Heart right ventricle (tissue), 16 donors: Measurements from ENCODE around the gene CLCN2. TPM values are rescaled to one million over a fixed set of nuclear protein-coding genes. Genes with fewer than 3 reads are reported as not detected.

Source experiments
- ATAC-seq, 8 donors: fragments of 200-7000 bp; cut with Tn5 transposase; one replicate each; pipeline ENCODE4 v1.9.1; 2020; ENCODE audit warnings: mild to moderate bottlenecking in 8 of 8, moderate library complexity in 8 of 8, moderate number of reproducible peaks in 1 of 8
- DNase-seq, 2 donors: peaks; one replicate each; pipeline ENCODE4 v3.0.0-alpha.2; 2020
- H3K27ac ChIP-seq, 10 donors: fragments of 200-600 bp; sonication (generic) in 2 of 10; one replicate each; pipeline versions ENCODE4 v1.5.0 to v1.8.0; 2020 to 2022; ENCODE audit warnings: mild to moderate bottlenecking in 3 of 10
- H3K27me3 ChIP-seq, 7 donors: fragments of 200-600 bp; one replicate each; pipeline ENCODE4 v1.8.0; 2021 to 2022; ENCODE audit warnings: mild to moderate bottlenecking in 2 of 7
- H3K36me3 ChIP-seq, 9 donors: fragments of 200-600 bp; sonication (generic) in 1 of 9; one replicate each; pipeline versions ENCODE4 v1.5.0 to v1.8.0; 2020 to 2022; ENCODE audit warnings: mild to moderate bottlenecking in 2 of 9
- H3K4me1 ChIP-seq, 9 donors: fragments of 200-600 bp; sonication (generic) in 1 of 9; one replicate each; pipeline versions ENCODE4 v1.5.0 to v1.8.0; 2020 to 2022; ENCODE audit warnings: mild to moderate bottlenecking in 4 of 9
- H3K4me3 ChIP-seq, 10 donors: fragments of 200-600 bp; sonication (generic) in 2 of 10; one replicate each; pipeline versions ENCODE4 v1.5.0 to v1.8.0; 2020 to 2022; ENCODE audit warnings: mild to moderate bottlenecking in 7 of 10, moderate library complexity in 2 of 10
- H3K9me3 ChIP-seq, 11 donors: fragments of 200-600 bp in 10 of 11; sonication (generic) in 2 of 11; one replicate each; pipeline versions ENCODE4 v1.5.0 to v1.8.0; 2013 to 2022; ENCODE audit warnings: mild to moderate bottlenecking in 2 of 11, control low read depth in 1 of 11, moderate library complexity in 1 of 11
- WGBS, 2 donors: extraction: QIAGEN DNeasy Blood & Tissue Kit; methylation state at CpG; one replicate each; pipeline ENCODE4 v1.1.7; 2013; ENCODE audit warnings: inconsistent platforms in 1 of 2; 5-methylcytosine and 5-hydroxymethylcytosine counted together
- intact Hi-C, 10 donors: fragments of 100-400 bp; cut with DNase I; formaldehyde crosslinking; loops; one replicate each; pipeline versions ENCODE4 v1.11.1 to v1.14.2; 2022
- polyA plus RNA-seq, 2 donors: library from polyadenylated mRNA; stranded (reverse); fragments of 200-250 nt; gene quantifications; one replicate each; pipeline ENCODE4 v1.2.3, GENCODE V29; 2013
- total RNA-seq, 10 donors: library from RNA; stranded (reverse); fragmentation: NEBNext Ultra II Directional in 3 of 10; extraction: Animal tissue kit (Norgen Biotek cat#: 25700) in 3 of 10; gene quantifications; one replicate each; pipeline versions ENCODE4 v1.2.1 to v1.2.4, GENCODE V29; 2021 to 2023
- TF ChIP-seq, protein P1 (sequence below), 9 donors: fragments of 200-600 bp; sonication (generic) in 2 of 9; IDR thresholded peaks; one replicate each; pipeline versions ENCODE4 v1.5.0 to v1.8.0; 2021 to 2022; ENCODE audit warnings: antibody characterized with exemption in 9 of 9, mild to moderate bottlenecking in 5 of 9, moderate library complexity in 1 of 9
- donor health status: Arrhythmogenic right ventricular cardiomyopathy.
- donor health status: ischemic (EF 13 %, LVEDD 7.1; RV severe dilation, severe dysfunction).
- donor health status: healthy with polysubstance abuse.
- donor health status: DM: no; HTN: yes; CAD: no.
- donor health status: DM: no; HTN: no; CAD: no.
- donor health status: ischemic (EF 25% LVEDD 6.9; RV normal size, moderate dysfunction).
- donor health status: ischemic (EF 25% LVEDD 5.7; RV mildly dilated, moderate dysfunction).
- donor health status: healthy.
- donor health status: DM: yes; HTN: yes; CAD: no.
- donor health status: Ischemic cardiomyopathy.
- donor health status: ischemic (EF 35%, LVEDD 5.7; RV mildly dilated, moderate dysfunction).
- donor health status: nonischemic (EF 11% LVEDD 7.7; RV severe dilation, severe dysfunction).
- donor health status: DM: yes; HTN: yes; CAD: no.
- donor health status: PGD.
- donor health status: ischemic (EF 29% LVEDD 5.4; RV normal size, mild dysfunction).
- donor health status: nonischemic (EF 23%, LVEDD 6.1; RV moderate dilation, normal function).

The CLCN2 gene
- total and polyA plus RNA-seq, 12 donors: 1.3 to 8.4 (median 2.4) TPM

DNA sequence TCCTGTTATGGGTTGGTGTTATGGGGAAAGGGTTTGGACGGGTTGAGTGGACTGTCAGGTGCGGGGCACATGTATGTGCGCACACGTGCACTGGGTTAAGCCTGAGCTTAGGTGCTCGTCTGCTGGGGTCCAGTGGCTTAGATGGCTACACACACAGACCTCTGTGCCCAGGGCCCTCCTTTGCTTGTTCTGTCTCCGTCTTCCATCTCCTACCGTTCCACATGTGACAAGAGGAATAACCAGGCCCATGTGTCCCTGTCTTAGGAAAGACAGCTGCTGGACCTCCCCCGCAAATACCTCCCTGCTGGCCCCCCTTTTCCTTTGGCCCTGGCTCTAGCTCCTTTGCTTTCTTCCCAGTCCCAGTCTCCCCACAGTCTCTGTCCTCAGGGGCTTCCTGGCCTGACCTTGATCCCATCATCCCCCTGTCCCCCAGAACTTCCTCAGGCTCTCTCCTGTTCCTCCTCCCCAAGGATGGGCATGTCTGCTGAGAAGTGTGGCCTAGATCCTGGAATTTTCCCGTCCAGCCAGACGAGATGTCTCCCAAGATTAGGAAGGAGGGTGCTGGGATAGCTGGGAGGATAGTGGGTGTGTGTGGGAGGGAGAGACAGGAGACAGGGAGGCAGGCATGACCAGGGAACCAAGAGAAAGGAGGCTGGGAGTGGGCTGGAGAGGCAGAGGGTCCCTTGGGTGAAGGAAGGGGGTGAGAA, 17.4 kb upstream of the CLCN2 start:
- no peaks in the 10 kb centered on the region for H3K9me3 ChIP-seq
- peaks cover 0 to 10% (median 0%) of the 10 kb centered on the region in 9 donors for H3K36me3 ChIP-seq
- peaks cover 7 to 40% (median 21%) of the 10 kb centered on the region in 9 donors for H3K4me1 ChIP-seq
- peaks cover 5 to 74% (median 62%) of the 10 kb centered on the region in 7 donors for H3K27me3 ChIP-seq
- intact Hi-C loops: loop anchor here in 8 of 10 donors (5.0 to 10.0 kb wide), 5 partner anchors 136 to 406 kb away; no protein-coding TSS in a partner anchor
- 67 to 71% methylated on average over 10 of the region's 10 CpGs for WGBS, 2 donors
- DNase-seq: no peak
- H3K27ac ChIP-seq: peak overlapping the region; percentile 50 to 83 (median 70)
- TF ChIP-seq, protein P1, sequence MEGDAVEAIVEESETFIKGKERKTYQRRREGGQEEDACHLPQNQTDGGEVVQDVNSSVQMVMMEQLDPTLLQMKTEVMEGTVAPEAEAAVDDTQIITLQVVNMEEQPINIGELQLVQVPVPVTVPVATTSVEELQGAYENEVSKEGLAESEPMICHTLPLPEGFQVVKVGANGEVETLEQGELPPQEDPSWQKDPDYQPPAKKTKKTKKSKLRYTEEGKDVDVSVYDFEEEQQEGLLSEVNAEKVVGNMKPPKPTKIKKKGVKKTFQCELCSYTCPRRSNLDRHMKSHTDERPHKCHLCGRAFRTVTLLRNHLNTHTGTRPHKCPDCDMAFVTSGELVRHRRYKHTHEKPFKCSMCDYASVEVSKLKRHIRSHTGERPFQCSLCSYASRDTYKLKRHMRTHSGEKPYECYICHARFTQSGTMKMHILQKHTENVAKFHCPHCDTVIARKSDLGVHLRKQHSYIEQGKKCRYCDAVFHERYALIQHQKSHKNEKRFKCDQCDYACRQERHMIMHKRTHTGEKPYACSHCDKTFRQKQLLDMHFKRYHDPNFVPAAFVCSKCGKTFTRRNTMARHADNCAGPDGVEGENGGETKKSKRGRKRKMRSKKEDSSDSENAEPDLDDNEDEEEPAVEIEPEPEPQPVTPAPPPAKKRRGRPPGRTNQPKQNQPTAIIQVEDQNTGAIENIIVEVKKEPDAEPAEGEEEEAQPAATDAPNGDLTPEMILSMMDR (IDR thresholded peaks at IDR 0.05): no peak
- ATAC-seq: peak in 5 of 8 donors; percentile 1 to 32 (median 10)
- peak overlapping the region in 6 of 10 donors; percentile 13 to 56 (median 44) for H3K4me3 ChIP-seq

DNA sequence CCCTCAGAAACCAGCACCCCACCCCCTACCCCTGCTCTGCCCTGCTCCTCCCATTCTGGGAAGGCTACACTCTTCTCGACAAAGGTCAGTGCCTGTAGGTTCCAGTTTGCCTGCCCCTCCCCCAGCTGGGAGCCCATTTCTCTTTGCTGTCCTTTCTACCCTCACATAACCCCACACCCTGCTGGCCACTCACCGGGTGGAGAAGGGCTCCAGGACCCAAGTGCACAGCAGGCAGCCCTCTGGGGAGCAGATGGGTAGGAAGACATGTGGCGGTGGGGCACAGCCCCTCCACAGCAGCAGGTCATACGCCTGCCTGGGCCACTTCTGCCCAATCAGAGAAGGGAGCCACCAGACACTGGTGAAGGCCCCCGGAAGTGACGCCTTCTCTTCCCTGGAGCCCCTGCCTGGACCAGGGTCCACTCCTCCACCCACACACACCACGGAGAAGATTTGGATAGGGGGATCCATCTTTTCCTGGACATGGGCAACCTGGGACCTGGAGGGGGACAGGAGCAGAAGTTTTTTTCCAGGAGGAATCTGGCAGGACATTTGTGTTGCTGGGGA, 16.6 kb upstream of the CLCN2 start, which contains the start of gene THPO:
THPO (minus strand) TSS at position 326 of the 564 bp plus-strand sequence. CDS start 1,948 bp downstream, outside the sequence.
- no peak for DNase-seq

DNA sequence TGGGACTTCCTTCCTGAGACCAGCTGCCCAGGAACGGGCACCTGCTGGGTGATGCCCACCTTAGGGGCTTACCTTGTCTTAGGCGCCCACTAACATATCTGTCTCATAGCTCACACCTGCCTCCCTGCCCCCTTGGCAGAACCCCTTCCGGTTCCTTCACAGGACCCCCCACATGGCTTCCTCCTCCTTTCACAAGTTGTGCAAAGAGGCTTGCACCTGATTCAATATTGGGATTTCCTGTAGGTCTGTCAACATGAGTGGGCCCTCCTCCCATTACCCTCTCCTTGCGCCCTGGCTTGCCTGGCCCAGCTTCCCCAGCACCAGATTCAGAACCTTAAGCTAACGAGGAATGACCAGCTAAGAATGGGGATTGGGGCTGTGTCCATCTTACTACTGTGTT, 16.0 kb upstream of the CLCN2 start:
- Histone ChIP-seq H3K36me3 (no peaks in the 10 kb centered on the region), H3K9me3 (no peaks in the 10 kb centered on the region), H3K4me3 (no peak overlapping the region), H3K27me3 (peaks cover 5 to 67% (median 53%) of the 10 kb centered on the region in 7 donors), H3K4me1 (peaks cover 9 to 47% (median 21%) of the 10 kb centered on the region in 9 donors), H3K27ac (peak overlapping the region in 3 of 10 donors; percentile 19 to 81 (median 64))
- WGBS, 2 donors: 77 to 94% methylated on average over 5 of the region's 5 CpGs
- no peak for ATAC-seq
- intact Hi-C loops: loop anchor here in 8 of 10 donors (5.0 to 10.0 kb wide), 5 partner anchors 137 to 407 kb away; no protein-coding TSS in a partner anchor
- DNase-seq: no peak
- TF ChIP-seq, protein P1 (IDR thresholded peaks at IDR 0.05): no peak

More for the DNA sequence above, 16.6 kb upstream of the CLCN2 start, which contains the start of gene THPO:
- Histone ChIP-seq H3K4me3 (peak within 1 kb of the TSS in 6 of 10 donors; percentile 13 to 56 (median 44)), H3K9me3 (no peaks in the 10 kb centered on the region), H3K27ac (peak within 1 kb of the TSS in 9 of 10 donors; percentile 53 to 83 (median 72)), H3K36me3 (peaks cover 0 to 2% (median 0%) of the 10 kb centered on the region in 9 donors), H3K27me3 (peaks cover 5 to 70% (median 56%) of the 10 kb centered on the region in 7 donors), H3K4me1 (peaks cover 8 to 42% (median 21%) of the 10 kb centered on the region in 9 donors)
- peak in 2 of 8 donors; percentile 32 to 45 for ATAC-seq
- 59 to 63% methylated on average over 7 of the region's 7 CpGs for WGBS, 2 donors
- TF ChIP-seq, protein P1 (IDR thresholded peaks at IDR 0.05): no peak
- intact Hi-C loops: loop anchor here in 8 of 10 donors (5.0 to 10.0 kb wide), 5 partner anchors 137 to 407 kb away; no protein-coding TSS in a partner anchor
